Neural progenitor cell (in vitro differentiated cells): ENCODE data around the gene HMG20A. TPM values are rescaled to one million over a fixed set of nuclear protein-coding genes. Genes with fewer than 3 reads are reported as not detected.
A peak's percentile ranks its signal among the peaks of the same experiment; 100 is the strongest.

ENCODE experiments used
- DNase-seq: peaks from one replicate; pipeline ENCODE4 v3.0.0-alpha.2; 2016; ENCODE audit warnings: low spot score
- H2AFZ ChIP-seq: fragments of 200-600 bp; sonication (generic); replicated peaks from 2 replicates; pipeline ENCODE4 v1.6.1; 2016; ENCODE audit warnings: antibody characterized with exemption
- H3F3A ChIP-seq: fragments of 200-600 bp; sonication (generic); 2 replicates; pipeline ENCODE4 v1.6.1; 2016; ENCODE audit warnings: antibody characterized with exemption, low read depth
- H3K27ac ChIP-seq: fragments of 200-600 bp; sonication (generic); 2 replicates; pipeline ENCODE4 v1.5.1; 2016; ENCODE audit warnings: mild to moderate bottlenecking
- H3K27me3 ChIP-seq: fragments of 200-600 bp; sonication (generic); 2 replicates; pipeline ENCODE4 v1.6.1; 2016; ENCODE audit warnings: mild to moderate bottlenecking, moderate library complexity
- H3K36me3 ChIP-seq: fragments of 200-600 bp; sonication (generic); 2 replicates; pipeline ENCODE4 v1.5.1; 2016
- H3K4me1 ChIP-seq: fragments of 200-600 bp; sonication (generic); 2 replicates; pipeline ENCODE4 v1.6.1; 2016; ENCODE audit warnings: mixed run types
- H3K4me2 ChIP-seq: fragments of 200-600 bp; sonication (generic); 2 replicates; pipeline ENCODE4 v1.6.1; 2016
- H3K4me3 ChIP-seq: fragments of 200-600 bp; sonication (generic); 2 replicates; pipeline ENCODE4 v1.5.1; 2016
- H3K79me2 ChIP-seq: fragments of 200-600 bp; sonication (generic); 2 replicates; pipeline ENCODE4 v1.6.1; 2016; ENCODE audit warnings: low read depth
- H3K9ac ChIP-seq: fragments of 200-600 bp; sonication (generic); 2 replicates; pipeline ENCODE4 v1.6.1; 2016
- H3K9me3 ChIP-seq: fragments of 200-600 bp; sonication (generic); 2 replicates; pipeline ENCODE4 v1.5.1; 2016; ENCODE audit warnings: low read depth
- H4K20me1 ChIP-seq: fragments of 200-600 bp; sonication (generic); 2 replicates; pipeline ENCODE4 v1.6.1; 2016; ENCODE audit warnings: low read depth
- H3K27ac Mint-ChIP-seq: 3 replicates; pipeline ENCODE4 v1.8.0; 2021; ENCODE audit warnings: mixed read lengths
- H3K27me3 Mint-ChIP-seq: 2 replicates; pipeline ENCODE4 v1.8.0; 2022; ENCODE audit warnings: low read depth, mild to moderate bottlenecking, inconsistent platforms, moderate library complexity, mixed read lengths; ENCODE audit not compliant: insufficient read depth
- H3K36me3 Mint-ChIP-seq: 3 replicates; pipeline ENCODE4 v1.8.0; 2021; ENCODE audit warnings: mixed read lengths
- H3K4me1 Mint-ChIP-seq: 3 replicates; pipeline ENCODE4 v1.8.0; 2021; ENCODE audit warnings: mixed read lengths
- H3K4me3 Mint-ChIP-seq: 3 replicates; pipeline ENCODE4 v1.8.0; 2021; ENCODE audit warnings: mild to moderate bottlenecking, moderate library complexity, mixed read lengths
- H3K9me3 Mint-ChIP-seq: 3 replicates; pipeline ENCODE4 v1.8.0; 2020; ENCODE audit warnings: mixed read lengths
- CTCF ChIP-seq: fragments of 200-600 bp; sonication (generic); IDR thresholded peaks from 2 replicates; pipeline ENCODE4 v1.5.1; 2017; ENCODE audit warnings: antibody characterized with exemption, mild to moderate bottlenecking
- EZH2 ChIP-seq: fragments of 200-600 bp; sonication (generic); IDR thresholded peaks from 2 replicates; pipeline ENCODE4 v1.6.1; 2017; ENCODE audit warnings: antibody characterized with exemption, mild to moderate bottlenecking, moderate library complexity
- EZH2phosphoT487 ChIP-seq: fragments of 200-600 bp; sonication (generic); IDR thresholded peaks from 2 replicates; pipeline ENCODE4 v1.6.1; 2017; ENCODE audit warnings: antibody characterized with exemption
- total RNA-seq: library from RNA; depleted of rRNA; stranded (reverse); fragments of >200 nt; gene quantifications from 2 replicates; pipeline ENCODE4 v1.2.3, GENCODE V29; 2015; ENCODE audit warnings: low replicate concordance

The HMG20A gene
- total RNA-seq, 1 donor from 2014 or later = 75.6 TPM

- Histone ChIP-seq H3K4me2 (no peak overlapping the region), H3K9me3 (no peaks in the 10 kb centered on the region), H3K36me3 (no peaks in the 10 kb centered on the region), H2AFZ (no peak overlapping the region), H4K20me1 (no peaks in the 10 kb centered on the region), H3K79me2 (no peaks in the 10 kb centered on the region), H3K9ac (no peak overlapping the region), H3K4me3 (no peak overlapping the region), H3F3A (peaks cover 31% of the 10 kb centered on the region), H3K27ac (no peak overlapping the region), H3K27me3 (peaks cover 15% of the 10 kb centered on the region), H3K4me1 (peaks cover 42% of the 10 kb centered on the region)
- peaks cover 74% of the 10 kb centered on the region for H3K4me1 Mint-ChIP-seq
- TF ChIP-seq EZH2 = no peak
- no peak for TF ChIP-seq EZH2phosphoT487
- no peak for TF ChIP-seq CTCF
- H3K4me3 Mint-ChIP-seq = no peak overlapping the region
- no peaks in the 10 kb centered on the region for H3K9me3 Mint-ChIP-seq
- no peak overlapping the region for H3K27ac Mint-ChIP-seq
- H3K36me3 Mint-ChIP-seq = no peaks in the 10 kb centered on the region
- peaks cover 20% of the 10 kb centered on the region for H3K27me3 Mint-ChIP-seq
- no peak for DNase-seq
Measured at GRCh38 chr15:77531191-77532000, 110.7 kb downstream of the HMG20A start.

- Histone ChIP-seq H3K4me2 (no peak overlapping the region), H3K4me1 (peaks cover 40% of the 10 kb centered on the region), H3K4me3 (no peak overlapping the region), H4K20me1 (no peaks in the 10 kb centered on the region), H3K27ac (no peak overlapping the region), H3K27me3 (peaks cover 11% of the 10 kb centered on the region), H3F3A (peaks cover 31% of the 10 kb centered on the region), H3K9me3 (no peaks in the 10 kb centered on the region), H3K9ac (no peak overlapping the region), H3K79me2 (no peaks in the 10 kb centered on the region), H2AFZ (no peak overlapping the region), H3K36me3 (no peaks in the 10 kb centered on the region)
- H3K36me3 Mint-ChIP-seq = no peaks in the 10 kb centered on the region
- no peak for DNase-seq
- peaks cover 76% of the 10 kb centered on the region for H3K4me1 Mint-ChIP-seq
- TF ChIP-seq EZH2 = no peak
- TF ChIP-seq EZH2phosphoT487 = no peak
- no peak for TF ChIP-seq CTCF
- H3K9me3 Mint-ChIP-seq = no peaks in the 10 kb centered on the region
- H3K27ac Mint-ChIP-seq = peak overlapping the region; percentile 76
- H3K27me3 Mint-ChIP-seq = peaks cover 23% of the 10 kb centered on the region
- peak overlapping the region; percentile 41 for H3K4me3 Mint-ChIP-seq
Measured at GRCh38 chr15:77532067-77532710, 111.5 kb downstream of the HMG20A start.

GRCh38 chr15:77532846-77533245 is 112.2 kb downstream of the HMG20A start:
- peaks cover 78% of the 10 kb centered on the region for H3K4me1 Mint-ChIP-seq

More at GRCh38 chr15:77532846-77533245, 112.2 kb downstream of the HMG20A start:
- no peaks in the 10 kb centered on the region for H3K36me3 ChIP-seq
- no peak overlapping the region for H3K4me2 ChIP-seq
- no peaks in the 10 kb centered on the region for H3K79me2 ChIP-seq
- H4K20me1 ChIP-seq = no peaks in the 10 kb centered on the region
- no peak overlapping the region for H3K27ac ChIP-seq
- H3K4me1 ChIP-seq = peaks cover 34% of the 10 kb centered on the region
- H3K9ac ChIP-seq = no peak overlapping the region
- H3K4me3 Mint-ChIP-seq = peak overlapping the region; percentile 16
- H2AFZ ChIP-seq = no peak overlapping the region
- no peak overlapping the region for H3K27ac Mint-ChIP-seq
- H3K4me3 ChIP-seq = no peak overlapping the region
- H3K9me3 Mint-ChIP-seq = no peaks in the 10 kb centered on the region
- no peak for TF ChIP-seq CTCF
- TF ChIP-seq EZH2phosphoT487 = no peak
- no peak for TF ChIP-seq EZH2
- no peaks in the 10 kb centered on the region for H3K36me3 Mint-ChIP-seq
- H3K27me3 ChIP-seq = peaks cover 11% of the 10 kb centered on the region
- peaks cover 27% of the 10 kb centered on the region for H3K27me3 Mint-ChIP-seq
- peaks cover 31% of the 10 kb centered on the region for H3F3A ChIP-seq
- no peaks in the 10 kb centered on the region for H3K9me3 ChIP-seq
- no peak for DNase-seq
